GM12878 (cell line): ENCODE measurements around the gene COBLL1.

Source experiments
- EGR1 ChIP-seq, 2 experiments: IDR thresholded peaks; 1 replicate in 1 of 2; 2 replicates in 1 of 2; pipeline ENCODE4 v1.6.1; 2011 to 2012; ENCODE audit warnings: low read depth in 2 of 2, low read length in 2 of 2, borderline replicate concordance in 1 of 2, mild to moderate bottlenecking in 1 of 2, moderate library complexity in 1 of 2
- KDM1A ChIP-seq: fragments of 200-600 bp; sonication (generic); IDR thresholded peaks from 2 replicates; pipeline ENCODE4 v1.6.1; 2016; ENCODE audit warnings: borderline replicate concordance

- TF ChIP-seq EGR1 (IDR thresholded peaks at IDR 0.05; ENCODE audit: borderline replicate concordance in 1 of 2, low read depth in 2 of 2, low read length in 2 of 2) (no peak), KDM1A (no peak)
Measured at GRCh38 chr2:164690361-164690760, 151.3 kb downstream of the COBLL1 start.
